ENCODE data around the gene ZG16B.

The ZG16B gene

DNA sequence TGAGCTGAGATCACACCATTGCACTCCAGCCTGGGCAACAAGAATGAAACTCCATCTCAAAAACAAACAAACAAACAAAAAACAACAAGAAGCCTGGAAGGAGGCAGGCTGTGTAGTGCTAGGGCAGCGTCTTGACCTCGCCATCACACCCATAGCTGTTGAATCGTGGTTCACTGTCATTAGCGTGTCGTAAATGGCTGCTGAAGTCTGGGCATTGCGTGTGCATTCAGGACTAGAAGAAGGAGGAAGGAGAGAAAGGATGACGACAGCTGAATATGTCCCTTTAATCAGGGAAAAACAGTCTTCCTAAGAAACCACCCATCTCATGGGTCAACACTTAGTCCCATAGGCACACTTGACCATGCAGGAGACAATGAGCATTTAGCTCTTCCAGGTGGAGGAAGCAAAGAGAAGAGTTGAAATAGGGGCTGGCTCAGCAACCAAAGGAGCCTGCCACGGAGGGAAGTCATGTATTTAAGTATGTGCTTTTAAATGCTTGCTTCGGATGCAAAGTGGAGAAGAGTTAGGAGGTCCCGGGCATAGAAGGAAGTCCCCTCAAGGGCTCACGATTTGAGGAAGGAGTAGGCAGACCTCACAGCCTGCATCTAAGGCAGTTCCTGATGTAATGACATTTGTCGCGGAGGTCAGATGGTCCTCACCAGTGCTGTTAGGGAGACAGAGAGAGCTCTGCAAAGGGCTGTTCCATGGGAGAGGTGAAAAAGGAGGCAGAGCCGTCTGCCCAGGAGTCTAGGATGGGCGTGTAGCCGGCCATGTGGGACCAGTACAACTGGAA, 19.0 kb downstream of the ZG16B start:
- no peak for DNase-seq

- no peak for DNase-seq
Observed at GRCh38 chr16:2852003-2852730, 22.1 kb downstream of the ZG16B start.

DNA sequence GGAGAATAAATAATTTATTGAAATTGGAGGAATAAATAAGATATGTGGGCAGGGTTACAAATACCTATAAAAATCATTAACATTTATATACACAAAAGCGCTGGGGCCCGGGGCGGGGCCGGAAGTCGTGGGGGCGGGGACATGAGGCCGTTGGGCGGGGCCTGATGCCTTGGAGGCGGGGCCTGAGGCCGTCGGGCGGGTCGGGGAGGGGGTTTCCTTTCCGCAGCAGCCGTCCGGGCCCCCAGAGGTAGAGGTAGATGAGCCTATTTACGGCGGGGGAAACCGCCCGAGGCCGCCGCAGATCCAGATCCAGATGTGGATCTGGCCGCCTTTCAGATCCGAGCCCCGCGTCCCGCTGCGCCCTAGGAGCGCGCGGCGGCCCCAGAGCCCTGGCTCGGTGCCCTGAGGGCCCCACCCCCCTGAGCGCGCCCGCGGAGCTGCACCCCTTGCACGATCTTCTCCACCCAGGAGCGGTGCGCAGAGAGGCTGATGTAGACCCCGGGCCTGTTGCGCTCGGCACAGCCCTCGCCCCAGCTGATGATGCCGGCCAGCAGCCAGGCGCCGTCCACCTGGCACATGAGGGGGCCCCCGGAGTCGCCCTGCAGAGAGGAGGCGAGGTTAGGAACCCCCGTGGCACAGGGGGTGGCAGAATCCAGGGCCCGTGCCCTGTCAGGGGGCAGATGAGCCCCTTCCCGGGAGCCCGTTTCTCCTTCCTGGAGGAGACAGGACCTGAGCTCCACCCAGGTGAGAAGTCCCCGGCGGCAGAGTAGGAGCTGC, 22.8 kb downstream of the ZG16B start:
- no peak for DNase-seq

- no peak for DNase-seq
Observed at GRCh38 chr16:2853531-2854073, 23.5 kb downstream of the ZG16B start.

- DNase-seq: no peak
Observed at GRCh38 chr16:2854700-2855309, 24.7 kb downstream of the ZG16B start.

DNA sequence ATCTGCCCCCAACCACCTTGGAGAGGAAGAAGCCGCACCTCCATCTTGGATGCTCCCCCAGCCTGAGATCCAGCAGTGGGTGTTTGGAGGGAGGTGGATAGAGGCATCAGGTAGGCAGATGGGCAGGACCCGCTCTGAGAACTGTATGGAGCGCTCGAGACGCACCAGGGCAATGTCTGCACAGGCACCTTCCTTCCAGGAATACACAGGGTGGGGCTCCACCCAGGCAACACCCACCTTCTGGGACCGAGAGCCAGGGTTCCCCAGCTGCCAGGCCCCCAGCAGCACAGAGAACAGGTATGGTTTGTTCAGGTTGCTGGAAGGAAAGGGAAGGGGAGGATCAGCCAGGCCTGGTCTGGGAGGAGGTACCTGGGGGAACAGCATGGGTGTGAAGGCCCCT, 25.4 kb downstream of the ZG16B start:
- no peak for DNase-seq

DNA sequence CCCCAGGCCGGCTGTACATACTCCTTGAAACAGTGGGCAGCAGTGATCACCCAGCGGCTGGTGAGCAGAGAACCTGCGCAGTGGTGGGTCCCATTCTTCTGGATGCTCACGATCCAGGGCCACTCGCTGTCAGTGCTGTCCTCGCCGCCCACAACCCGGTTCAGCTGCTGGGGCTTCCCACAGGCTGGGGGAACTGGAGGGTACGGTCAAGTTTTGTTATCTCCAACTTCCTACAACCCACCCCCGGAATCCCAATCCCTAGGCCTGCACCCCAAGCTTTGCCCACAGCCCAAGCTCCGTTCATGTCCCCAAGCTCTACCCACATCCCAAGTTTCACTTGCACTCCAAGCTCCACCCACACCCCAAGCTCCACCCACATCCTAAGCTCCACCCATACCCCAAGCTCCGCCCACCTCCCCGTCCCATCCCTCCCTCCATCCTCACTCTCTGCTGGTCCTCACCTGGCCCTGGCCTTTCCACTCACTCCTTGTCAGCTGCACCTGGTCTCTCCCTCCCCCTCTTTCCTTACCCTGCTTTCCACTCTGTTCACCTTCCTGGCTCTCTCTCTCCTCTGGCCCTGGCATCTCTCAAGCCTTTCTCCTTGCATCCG, 26.1 kb downstream of the ZG16B start:
- DNase-seq: peak; percentile 57

DNA sequence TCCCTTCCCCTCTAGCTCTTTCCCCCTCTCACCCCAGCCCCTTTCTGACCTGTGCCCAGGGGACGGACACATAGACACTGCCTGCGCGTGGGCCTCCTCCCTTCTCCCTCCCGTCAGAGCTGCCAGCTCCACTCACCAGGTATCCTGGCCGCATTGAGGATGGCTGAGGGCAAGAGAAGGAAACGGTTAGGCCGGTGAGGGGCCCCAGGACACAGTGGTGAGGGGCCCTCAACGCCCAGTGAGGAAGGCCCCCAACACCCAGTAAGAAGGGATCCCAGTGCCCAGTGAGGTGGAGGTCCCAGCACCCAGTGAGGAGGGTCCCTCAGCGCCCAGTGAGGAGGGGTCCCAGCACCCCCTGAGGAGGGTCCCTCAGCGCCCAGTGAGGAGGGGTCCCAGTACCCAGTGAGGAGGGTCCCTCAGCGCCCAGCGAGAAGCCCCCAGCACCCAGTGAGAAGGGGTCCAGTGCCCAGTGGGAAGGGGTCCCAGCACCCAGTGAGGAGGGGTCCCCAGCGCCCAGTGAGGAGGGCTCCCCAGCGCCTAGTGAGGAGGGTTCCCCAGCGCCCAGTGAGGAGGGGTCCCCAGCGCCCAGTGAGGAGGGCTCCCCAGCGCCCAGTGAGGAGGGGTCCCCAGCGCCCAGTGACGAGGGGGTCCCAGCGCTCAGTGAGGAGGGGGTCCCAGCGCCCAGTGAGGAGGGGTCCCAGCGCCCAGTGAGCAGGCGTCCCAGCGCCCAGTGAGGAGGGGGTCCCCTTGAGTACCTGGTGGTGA, 26.8 kb downstream of the ZG16B start:
- DNase-seq: no peak

GRCh38 chr16:2857451-2858244, 27.5 kb downstream of the ZG16B start, which contains the start of gene PRSS22:
Gene PRSS22, minus strand, starts transcription at chr16:2858170. Its CDS starts 66 bp downstream, at chr16:2858104.
- no peak for DNase-seq

DNA sequence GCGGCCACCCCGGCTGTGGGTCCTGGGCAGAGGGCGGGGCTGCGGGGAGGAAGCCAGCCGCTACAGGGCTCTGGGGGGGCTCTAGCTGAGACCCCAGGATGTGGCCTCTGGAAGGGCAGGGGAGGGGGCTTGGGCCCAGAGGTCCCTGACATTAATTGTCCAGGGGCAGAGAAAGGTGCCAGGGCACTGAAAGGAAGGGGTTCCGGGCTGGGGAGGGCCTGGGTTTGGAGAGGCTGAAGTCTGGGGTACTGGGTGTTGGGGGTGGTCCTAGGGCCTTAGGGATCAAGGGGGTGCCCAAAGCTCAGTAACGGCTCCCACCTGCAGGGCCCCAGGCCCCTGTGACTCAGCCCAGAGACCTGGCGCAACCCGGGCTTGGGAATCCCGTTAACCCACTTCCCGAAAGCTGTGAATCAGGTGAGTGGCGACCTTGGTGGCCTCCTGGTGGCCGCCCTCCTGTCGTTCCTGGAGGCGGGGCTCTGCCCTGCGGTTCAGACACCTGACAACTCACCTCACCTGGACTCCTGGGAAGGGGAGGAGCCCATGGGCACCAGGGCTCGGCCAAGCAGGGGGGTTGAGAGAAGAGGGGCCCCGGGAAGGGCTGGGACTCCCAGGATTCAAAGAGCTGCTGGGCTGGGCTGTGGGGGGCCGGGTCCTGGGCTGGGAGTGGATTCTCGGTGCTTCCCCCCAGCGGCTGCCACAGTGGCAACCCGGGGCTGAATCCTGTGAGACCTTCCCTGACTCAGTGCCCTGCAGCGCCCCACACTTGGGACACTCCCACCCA, 28.3 kb downstream of the ZG16B start:
- no peak for DNase-seq

DNA sequence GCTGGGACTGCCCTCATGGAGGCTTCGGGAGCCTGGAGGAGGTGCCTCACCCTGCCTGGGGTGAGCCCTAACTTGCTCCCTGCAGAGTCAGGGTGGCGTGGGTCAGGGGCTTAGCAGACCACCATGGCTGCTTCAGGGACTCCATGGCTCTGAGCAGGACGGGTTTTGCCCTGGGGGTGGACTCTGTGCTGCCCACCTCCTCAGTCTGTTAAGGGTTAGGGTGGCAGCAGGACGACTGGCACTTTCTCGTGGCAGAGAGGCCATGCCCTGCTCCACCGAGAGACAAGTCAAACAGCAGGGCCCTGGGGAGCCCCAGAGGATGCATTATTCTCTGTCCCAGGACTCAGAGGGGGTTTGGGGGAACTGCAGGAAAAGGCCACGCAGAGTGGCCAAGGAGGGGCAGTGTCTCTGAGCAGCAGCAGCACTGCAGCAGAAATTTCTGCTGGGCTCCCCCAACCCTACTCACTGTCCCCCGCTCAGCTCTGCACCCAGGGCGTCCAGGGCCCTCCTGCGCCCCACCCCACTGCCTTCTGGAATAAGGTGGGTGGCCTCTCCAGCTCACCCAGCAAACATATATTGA, 29.7 kb downstream of the ZG16B start:
- DNase-seq: no peak

GRCh38 chr16:2860826-2861567, 30.9 kb downstream of the ZG16B start:
- DNase-seq: no peak

- no peak for DNase-seq
Observed at GRCh38 chr16:2865651-2866050, 35.5 kb downstream of the ZG16B start.

DNA sequence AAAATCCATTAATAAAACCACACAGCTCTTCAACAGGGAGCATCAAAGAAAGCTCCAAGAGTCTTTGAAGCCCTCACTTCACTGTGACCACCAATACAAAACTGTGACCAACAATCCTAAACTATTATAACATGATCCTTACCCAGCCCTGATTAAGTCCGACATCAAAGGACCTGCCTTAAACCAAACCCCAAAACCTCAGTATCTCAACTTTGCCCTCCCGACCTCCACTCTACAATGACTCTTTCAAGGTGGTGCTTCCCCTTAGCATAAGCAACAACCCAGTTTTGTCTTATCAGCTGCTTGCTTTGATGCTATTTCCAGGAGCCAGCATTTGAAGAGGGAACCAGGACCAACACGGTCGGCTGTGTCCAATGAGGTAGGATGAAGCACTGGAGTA, 36.3 kb downstream of the ZG16B start:
- no peak for DNase-seq

DNA sequence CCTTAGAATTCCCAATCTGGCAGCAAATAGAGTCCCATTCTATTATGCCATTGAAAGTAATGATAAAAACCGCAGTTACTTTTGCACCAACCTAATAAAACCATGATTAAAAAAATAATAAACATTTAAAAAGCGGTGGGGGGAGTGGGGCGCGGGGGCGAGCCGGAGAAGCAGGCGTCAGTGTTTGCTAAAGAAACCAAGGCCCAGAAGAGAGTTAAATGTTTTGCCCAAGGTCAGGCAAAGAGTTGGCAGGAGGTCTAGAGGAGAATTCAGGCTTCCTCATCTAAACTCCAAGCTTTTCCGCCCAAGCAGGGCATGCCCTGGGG, 37.5 kb downstream of the ZG16B start:
- no peak for DNase-seq

GRCh38 chr16:2867987-2868789, 38.1 kb downstream of the ZG16B start:
- peak; percentile 97 for DNase-seq

DNA sequence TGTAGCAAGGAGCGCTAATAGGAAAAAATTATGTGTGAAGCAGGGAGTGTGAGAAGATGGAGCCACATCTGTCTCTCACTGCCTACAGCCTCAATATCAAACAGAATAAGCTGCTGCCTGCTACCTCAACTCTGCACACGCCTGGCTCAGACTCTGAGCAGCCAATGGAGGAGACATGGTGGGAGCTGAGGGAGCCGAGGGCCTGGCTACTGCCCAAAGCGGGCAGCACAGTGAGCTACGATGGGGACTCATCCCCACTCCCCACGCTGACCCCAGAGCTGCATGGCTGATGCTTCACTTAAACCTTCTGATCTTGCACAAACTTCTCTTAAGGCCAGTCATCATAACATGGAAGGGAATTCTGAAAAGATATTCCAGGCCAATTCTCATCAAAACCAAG, 41.8 kb downstream of the ZG16B start:
- DNase-seq: no peak
